ENCODE measurements around the gene CACNA2D3.

CACNA2D3 gene

DNA sequence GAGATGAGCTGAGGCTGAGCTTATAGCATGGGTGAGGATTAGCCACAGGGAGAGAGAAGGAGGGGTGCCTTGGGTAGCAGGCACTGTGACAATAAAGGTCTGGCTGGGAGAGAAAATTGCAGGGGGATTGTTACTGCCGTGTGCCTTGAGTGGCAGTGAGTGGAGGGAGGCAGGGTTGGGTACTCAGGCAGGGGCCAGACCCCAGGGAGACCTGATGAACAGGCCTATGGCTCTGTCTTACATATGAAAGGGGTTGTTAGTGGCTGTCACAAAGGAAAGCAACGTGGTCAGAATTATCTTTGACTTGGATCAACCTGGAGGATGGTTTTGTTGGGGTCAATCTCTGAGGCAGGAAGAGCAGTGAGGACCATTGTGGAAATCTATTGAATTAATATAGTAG is 721.0 kb downstream of the CACNA2D3 start:
- no peaks in the 10 kb centered on the region for H3K4me1 Mint-ChIP-seq (ENCODE audit: low read depth)
- H3K36me3 Mint-ChIP-seq = no peaks in the 10 kb centered on the region
- H3K27me3 Mint-ChIP-seq = peaks cover 12% of the 10 kb centered on the region
- H3K4me3 Mint-ChIP-seq = no peak overlapping the region
- H3K9me3 Mint-ChIP-seq (ENCODE audit: low read depth) = no peaks in the 10 kb centered on the region
- no peak overlapping the region for H3K27ac Mint-ChIP-seq

DNA sequence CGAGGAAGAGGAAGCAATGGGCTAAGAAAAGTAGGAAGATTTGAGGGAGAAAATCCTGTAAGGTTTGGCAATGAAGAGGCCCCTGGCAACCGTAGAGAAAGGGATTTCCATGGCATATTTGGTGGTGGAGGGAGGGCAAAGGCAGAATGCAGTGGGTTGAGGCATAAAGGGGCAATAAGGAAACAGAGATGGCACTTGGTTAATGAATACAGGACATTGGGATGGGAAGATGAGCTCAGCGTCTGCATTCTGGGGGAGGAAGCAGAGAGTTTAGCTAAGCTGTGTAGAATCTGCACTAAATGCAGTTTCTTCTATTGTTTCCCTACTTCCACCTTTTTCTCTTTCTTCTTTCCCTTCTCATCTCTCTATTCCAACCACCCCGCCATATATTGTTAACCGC is 721.9 kb downstream of the CACNA2D3 start:
- no peak overlapping the region for H3K4me3 Mint-ChIP-seq
- no peaks in the 10 kb centered on the region for H3K9me3 Mint-ChIP-seq (ENCODE audit: low read depth)
- peaks cover 12% of the 10 kb centered on the region for H3K27me3 Mint-ChIP-seq
- H3K4me1 Mint-ChIP-seq (ENCODE audit: low read depth) = no peaks in the 10 kb centered on the region
- no peak overlapping the region for H3K27ac Mint-ChIP-seq
- H3K36me3 Mint-ChIP-seq = no peaks in the 10 kb centered on the region

DNA sequence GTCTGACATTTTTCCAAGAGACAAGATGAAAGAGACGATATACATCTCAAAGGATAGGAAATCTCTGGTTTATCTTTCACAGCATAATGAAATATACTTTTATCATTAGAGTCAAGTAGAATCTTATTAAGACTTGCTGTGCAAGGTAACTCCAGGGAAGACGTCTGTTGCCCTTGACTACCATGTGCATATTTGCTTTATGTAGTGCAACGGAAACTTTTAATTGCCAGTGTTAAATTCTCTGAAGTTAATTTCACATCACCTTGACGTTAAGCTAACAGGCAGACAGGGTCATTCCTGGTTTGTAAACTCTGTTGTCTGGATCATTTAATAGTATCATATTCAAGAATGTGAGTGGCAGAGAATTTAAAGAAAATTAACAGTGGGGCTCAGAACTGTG is 722.7 kb downstream of the CACNA2D3 start:
- no peaks in the 10 kb centered on the region for H3K36me3 Mint-ChIP-seq
- no peak overlapping the region for H3K4me3 Mint-ChIP-seq
- no peaks in the 10 kb centered on the region for H3K4me1 Mint-ChIP-seq (ENCODE audit: low read depth)
- H3K27ac Mint-ChIP-seq = no peak overlapping the region
- H3K27me3 Mint-ChIP-seq = peaks cover 12% of the 10 kb centered on the region
- H3K9me3 Mint-ChIP-seq (ENCODE audit: low read depth) = no peaks in the 10 kb centered on the region

DNA sequence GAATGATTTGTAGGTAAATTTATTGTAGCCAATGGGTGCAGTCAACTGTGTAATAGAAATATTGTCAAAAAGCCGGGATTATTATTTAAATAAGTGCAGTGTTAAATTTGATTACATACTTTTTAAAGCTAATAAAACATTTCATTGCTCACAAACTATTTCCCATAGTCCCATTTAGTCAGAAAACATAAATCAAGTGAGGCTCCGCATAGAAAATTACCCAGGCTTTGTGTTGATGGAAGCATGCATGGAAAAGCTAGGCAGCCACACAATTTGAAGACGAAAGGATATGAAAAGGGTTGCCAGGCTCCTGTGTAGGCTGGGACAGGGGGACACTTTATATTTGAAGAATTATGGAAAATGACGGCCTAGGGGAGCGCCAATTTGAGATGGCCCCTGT is 723.2 kb downstream of the CACNA2D3 start:
- no peaks in the 10 kb centered on the region for H3K9me3 Mint-ChIP-seq (ENCODE audit: low read depth)
- H3K36me3 Mint-ChIP-seq = no peaks in the 10 kb centered on the region
- H3K27me3 Mint-ChIP-seq = peaks cover 12% of the 10 kb centered on the region
- H3K27ac Mint-ChIP-seq = no peak overlapping the region
- H3K4me1 Mint-ChIP-seq (ENCODE audit: low read depth) = no peaks in the 10 kb centered on the region
- no peak overlapping the region for H3K4me3 Mint-ChIP-seq

DNA sequence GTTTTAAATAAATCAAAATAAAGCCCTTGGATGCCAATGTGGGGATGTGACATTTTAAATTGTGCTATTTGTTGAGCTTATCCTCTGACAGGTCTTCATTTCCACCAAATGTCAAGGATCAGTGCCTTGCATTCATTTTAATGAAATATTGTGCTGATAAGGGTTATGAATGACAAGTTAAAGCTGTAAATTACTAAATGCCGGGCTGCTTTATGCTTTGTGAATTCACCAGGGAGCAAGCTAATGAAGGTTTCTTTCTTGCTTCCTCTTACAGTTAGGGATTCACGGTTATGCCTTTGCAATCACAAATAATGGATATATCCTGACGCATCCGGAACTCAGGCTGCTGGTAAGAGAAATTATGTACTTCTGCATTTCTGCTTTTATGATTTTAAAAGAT is 723.8 kb downstream of the CACNA2D3 start:
- H3K4me3 Mint-ChIP-seq = no peak overlapping the region
- H3K27ac Mint-ChIP-seq = no peak overlapping the region
- no peaks in the 10 kb centered on the region for H3K9me3 Mint-ChIP-seq (ENCODE audit: low read depth)
- H3K36me3 Mint-ChIP-seq = no peaks in the 10 kb centered on the region
- H3K27me3 Mint-ChIP-seq = peaks cover 12% of the 10 kb centered on the region
- no peaks in the 10 kb centered on the region for H3K4me1 Mint-ChIP-seq (ENCODE audit: low read depth)

DNA sequence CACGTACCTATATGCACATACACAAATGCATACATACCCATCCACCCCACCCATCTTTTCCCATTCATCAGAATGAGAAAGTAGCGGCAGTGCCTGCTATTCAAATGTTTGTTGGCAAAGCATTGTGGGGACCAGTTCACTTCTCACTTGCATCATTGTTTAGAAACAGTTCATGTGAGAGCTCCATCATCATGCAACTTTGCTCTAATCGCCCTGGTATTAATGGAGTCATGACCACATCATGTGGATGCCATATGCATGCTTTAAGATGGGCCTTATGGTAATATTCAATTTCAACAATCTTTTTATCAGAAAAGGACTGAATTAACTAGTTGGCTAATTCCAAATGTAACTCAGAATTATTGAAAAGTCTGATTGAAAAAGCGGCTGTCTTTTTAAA is 725.0 kb downstream of the CACNA2D3 start:
- Mint-ChIP-seq H3K4me1 (ENCODE audit: low read depth) (no peaks in the 10 kb centered on the region), H3K36me3 (no peaks in the 10 kb centered on the region), H3K27me3 (peaks cover 12% of the 10 kb centered on the region), H3K9me3 (ENCODE audit: low read depth) (no peaks in the 10 kb centered on the region), H3K4me3 (no peak overlapping the region), H3K27ac (no peak overlapping the region)

DNA sequence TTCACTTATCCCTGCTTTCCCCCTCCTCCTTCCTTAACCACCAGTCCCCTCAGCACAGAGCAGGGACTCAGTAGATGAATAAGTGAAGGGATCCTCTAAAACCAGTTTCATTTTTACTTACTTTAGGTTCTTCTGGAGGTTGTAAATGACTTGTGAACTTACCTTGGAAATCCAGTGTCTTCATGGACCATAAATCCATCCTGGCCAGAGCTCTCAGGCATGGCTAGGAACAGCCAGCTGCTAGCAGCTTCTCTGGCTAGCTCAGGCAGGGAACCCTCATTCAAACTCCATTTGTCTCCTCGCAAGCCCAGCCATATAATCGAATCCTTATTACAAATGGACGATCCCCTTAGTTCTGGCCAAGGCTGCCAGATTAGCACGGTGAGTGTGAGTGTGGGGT is 727.0 kb downstream of the CACNA2D3 start:
- Mint-ChIP-seq H3K4me1 (ENCODE audit: low read depth) (no peaks in the 10 kb centered on the region), H3K27me3 (peaks cover 8% of the 10 kb centered on the region), H3K27ac (no peak overlapping the region), H3K9me3 (ENCODE audit: low read depth) (no peaks in the 10 kb centered on the region), H3K4me3 (no peak overlapping the region), H3K36me3 (no peaks in the 10 kb centered on the region)

DNA sequence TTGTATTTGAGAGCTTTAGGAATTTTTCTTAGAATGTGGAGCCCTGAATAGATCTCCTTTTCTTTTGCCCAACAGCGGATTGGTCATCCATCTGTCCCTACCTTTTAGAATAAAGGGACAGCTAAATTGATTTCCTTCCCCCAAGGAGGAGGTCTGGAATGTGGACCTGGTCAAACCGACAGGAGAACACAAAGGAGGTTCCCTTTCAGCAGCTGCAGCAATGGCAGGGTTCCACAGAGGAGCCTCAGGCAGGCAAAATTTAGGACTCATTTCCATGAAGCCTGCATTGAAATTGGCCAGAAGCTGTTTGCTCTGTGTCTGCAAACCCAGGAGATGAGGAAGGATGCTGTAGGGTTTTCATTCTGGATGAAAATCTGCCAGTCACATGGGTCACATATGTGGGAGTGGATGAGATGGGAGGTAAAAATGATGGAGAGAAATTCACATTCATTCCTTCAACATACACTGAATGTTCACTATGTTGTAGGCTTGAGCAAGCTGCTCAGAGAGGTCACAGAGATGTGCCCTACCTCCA is 728.2 kb downstream of the CACNA2D3 start:
- Mint-ChIP-seq H3K4me3 (no peak overlapping the region), H3K27ac (no peak overlapping the region), H3K36me3 (no peaks in the 10 kb centered on the region), H3K4me1 (ENCODE audit: low read depth) (no peaks in the 10 kb centered on the region), H3K9me3 (ENCODE audit: low read depth) (no peaks in the 10 kb centered on the region), H3K27me3 (peaks cover 7% of the 10 kb centered on the region)

DNA sequence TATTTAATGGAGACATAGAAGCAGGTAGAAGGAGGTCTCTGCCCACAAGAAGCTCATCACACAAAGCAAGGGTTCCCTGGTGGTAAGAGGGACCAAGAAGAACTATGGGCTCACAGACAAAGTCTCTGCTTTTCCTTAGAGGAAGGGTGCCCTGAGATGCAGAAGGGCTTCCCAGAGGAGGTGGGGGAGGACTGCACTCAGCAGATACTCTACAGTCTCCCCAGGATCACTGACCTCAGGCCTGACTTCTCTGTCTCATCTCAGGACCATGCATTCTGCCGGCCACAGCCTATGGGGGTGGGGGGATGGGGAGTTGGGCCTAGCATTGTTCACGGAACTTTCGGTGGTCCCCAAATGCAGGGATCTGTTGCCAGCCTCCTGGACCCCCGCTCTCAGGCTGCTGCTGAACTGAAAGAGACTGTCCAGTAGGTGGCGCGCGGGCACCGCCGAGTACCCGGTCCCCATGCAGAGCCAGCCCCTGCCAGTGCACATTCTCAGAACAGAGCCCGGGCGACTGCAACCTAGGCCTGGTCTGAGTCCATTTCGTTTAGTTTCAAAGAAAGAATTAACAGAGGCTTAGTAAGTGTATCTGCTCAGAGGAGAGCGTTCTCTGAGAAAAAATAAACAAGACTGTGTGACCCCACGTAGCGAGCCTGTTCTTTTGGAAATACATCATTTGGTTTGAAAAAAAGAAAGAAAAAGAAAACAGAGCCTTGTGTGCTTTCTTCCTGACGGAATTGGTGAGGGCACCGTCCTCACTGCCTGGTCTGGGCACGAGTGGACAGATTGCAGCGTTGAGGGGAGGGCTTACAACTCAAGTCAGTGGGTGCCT is 731.4 kb downstream of the CACNA2D3 start:
- Mint-ChIP-seq H3K4me3 (no peak overlapping the region), H3K27ac (no peak overlapping the region), H3K36me3 (no peaks in the 10 kb centered on the region), H3K27me3 (peaks cover 7% of the 10 kb centered on the region), H3K4me1 (ENCODE audit: low read depth) (no peaks in the 10 kb centered on the region), H3K9me3 (ENCODE audit: low read depth) (no peaks in the 10 kb centered on the region)

DNA sequence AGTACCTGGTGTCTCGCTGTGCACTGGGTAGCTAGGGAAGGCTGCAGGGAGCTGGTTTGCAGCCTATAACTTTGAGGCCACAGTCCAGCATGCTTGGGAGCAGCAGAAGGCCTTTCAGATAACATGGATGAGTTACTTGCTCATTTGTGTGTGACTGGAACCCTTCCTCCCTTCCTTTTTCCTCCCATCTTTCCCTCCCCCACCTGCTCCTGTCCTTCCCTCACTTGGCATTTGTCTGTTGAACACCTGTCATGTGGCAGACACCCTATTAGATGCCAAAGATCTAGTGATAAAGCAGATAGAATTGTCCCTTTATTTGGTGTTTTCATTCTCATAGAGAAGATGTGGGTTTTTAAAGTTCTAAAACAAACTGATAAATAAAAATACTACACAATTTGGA is 733.9 kb downstream of the CACNA2D3 start:
- Mint-ChIP-seq H3K9me3 (ENCODE audit: low read depth) (no peaks in the 10 kb centered on the region), H3K27ac (no peak overlapping the region), H3K36me3 (no peaks in the 10 kb centered on the region), H3K4me1 (ENCODE audit: low read depth) (no peaks in the 10 kb centered on the region), H3K4me3 (no peak overlapping the region), H3K27me3 (peaks cover 7% of the 10 kb centered on the region)

DNA sequence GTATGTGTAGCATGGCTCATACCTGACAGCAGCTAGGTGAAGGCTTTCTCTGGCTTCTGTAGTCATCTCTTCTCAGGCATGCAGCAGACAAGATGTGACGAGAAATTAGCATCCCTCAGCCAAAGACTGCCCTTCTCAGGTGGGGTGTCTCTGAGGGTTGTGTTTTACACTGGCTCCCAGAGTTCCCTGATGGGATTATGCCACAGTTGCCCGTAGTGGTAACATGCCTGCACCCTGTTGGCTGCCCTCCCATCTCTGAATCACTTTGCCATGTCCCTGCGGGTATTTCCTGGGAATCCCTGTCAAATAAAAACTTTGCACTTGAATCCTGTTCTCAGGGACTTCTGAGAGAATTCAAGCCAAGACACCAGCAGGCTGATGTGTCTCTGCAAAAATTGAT is 735.0 kb downstream of the CACNA2D3 start:
- Mint-ChIP-seq H3K4me1 (ENCODE audit: low read depth) (no peaks in the 10 kb centered on the region), H3K9me3 (ENCODE audit: low read depth) (no peaks in the 10 kb centered on the region), H3K27ac (no peak overlapping the region), H3K36me3 (no peaks in the 10 kb centered on the region), H3K27me3 (peaks cover 7% of the 10 kb centered on the region), H3K4me3 (no peak overlapping the region)

DNA sequence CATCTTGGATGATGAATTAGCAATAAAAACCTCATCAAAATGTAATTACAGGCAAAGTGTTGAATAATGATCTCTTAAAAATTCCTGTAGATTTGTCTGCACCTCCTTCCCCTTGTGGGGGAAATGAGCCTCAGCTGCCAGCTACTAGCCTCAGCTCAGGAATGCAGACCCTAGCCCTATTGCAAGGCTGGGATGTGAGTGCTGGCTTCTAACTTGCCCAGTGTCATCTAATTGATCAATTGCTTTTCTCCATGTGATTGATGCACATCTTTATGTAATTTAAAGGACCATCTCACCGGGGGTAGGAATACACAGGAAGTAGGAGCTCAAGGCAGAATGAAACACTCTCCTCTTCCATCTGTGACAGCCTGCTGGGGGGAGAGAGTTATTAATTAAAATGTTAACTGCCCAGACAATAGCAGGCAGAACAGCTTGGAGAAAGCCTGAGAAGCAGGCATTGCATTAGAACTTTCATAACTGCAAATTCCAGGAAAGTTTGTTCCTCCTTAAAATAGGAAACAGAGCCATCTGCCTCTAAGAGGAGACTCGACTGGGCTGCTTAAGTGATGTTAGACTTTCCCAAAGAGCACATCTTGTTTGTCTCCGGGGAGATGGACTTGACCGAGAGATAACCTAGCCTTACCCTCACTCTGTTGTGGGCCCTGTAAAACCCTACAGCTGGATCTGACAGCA is 735.9 kb downstream of the CACNA2D3 start:
- no peaks in the 10 kb centered on the region for H3K27me3 Mint-ChIP-seq
- no peaks in the 10 kb centered on the region for H3K9me3 Mint-ChIP-seq (ENCODE audit: low read depth)
- no peak overlapping the region for H3K27ac Mint-ChIP-seq
- H3K36me3 Mint-ChIP-seq = no peaks in the 10 kb centered on the region
- H3K4me3 Mint-ChIP-seq = no peak overlapping the region
- H3K4me1 Mint-ChIP-seq (ENCODE audit: low read depth) = no peaks in the 10 kb centered on the region

DNA sequence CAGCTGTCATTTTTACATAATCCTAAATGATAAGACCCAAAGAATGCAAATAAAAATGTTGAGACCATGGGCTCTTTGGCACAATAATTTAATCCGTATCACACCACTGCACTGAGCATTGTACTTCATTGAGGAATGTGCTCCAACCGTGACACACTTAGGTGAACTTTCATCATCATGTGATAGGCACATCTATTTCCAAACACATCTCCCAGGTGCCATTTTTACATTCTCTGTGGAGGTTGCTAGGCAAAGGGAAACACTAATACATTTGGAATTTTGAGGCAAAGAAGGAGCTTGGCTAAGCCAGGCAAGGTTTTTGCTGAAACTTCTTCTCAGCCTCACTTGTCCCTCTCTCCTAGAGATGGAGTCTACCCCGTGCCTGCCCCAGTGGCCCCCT is 736.8 kb downstream of the CACNA2D3 start:
- H3K27me3 Mint-ChIP-seq = no peaks in the 10 kb centered on the region
- no peak overlapping the region for H3K27ac Mint-ChIP-seq
- H3K9me3 Mint-ChIP-seq (ENCODE audit: low read depth) = no peaks in the 10 kb centered on the region
- H3K36me3 Mint-ChIP-seq = no peaks in the 10 kb centered on the region
- H3K4me3 Mint-ChIP-seq = no peak overlapping the region
- no peaks in the 10 kb centered on the region for H3K4me1 Mint-ChIP-seq (ENCODE audit: low read depth)

DNA sequence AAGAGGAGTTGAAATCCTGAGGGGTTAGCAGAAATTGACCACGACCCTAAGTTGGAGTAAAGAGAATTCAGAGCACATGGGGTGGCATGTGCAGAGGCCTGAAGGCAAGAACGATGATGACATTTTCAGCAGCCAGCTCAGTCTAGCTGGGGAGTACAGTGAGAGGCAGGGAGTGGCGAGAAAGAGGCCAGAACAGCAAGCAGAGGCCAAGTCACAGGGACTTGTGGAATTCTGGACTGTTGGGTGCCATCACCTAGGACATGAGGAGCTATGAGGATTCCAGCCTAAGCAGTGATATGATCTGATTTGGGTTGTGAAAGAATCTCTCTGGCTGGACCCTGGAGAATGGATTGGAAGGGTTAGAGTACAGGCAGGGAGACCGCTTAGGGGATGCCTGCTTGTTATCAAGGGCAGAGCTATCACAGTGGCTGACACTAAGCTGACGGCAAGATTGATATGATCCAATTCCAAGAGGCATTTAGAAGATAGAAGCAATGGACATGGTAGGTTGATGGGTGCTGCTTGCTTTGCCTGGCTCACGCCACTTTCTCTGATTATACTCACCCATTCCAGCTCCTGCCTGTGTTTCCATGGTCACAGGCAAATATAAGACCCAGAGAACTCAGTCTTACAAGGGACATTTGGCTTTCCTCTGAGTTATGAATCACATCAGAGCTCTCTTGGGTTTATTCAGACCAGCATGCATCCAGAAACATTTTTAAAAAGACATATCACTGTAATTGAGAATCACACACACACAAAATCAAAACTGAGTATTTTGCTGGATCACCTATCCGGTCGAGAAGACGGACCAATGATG is 739.1 kb downstream of the CACNA2D3 start:
- H3K27ac Mint-ChIP-seq = no peak overlapping the region
- no peaks in the 10 kb centered on the region for H3K4me1 Mint-ChIP-seq (ENCODE audit: low read depth)
- no peaks in the 10 kb centered on the region for H3K9me3 Mint-ChIP-seq (ENCODE audit: low read depth)
- no peaks in the 10 kb centered on the region for H3K27me3 Mint-ChIP-seq
- H3K4me3 Mint-ChIP-seq = no peak overlapping the region
- H3K36me3 Mint-ChIP-seq = no peaks in the 10 kb centered on the region

DNA sequence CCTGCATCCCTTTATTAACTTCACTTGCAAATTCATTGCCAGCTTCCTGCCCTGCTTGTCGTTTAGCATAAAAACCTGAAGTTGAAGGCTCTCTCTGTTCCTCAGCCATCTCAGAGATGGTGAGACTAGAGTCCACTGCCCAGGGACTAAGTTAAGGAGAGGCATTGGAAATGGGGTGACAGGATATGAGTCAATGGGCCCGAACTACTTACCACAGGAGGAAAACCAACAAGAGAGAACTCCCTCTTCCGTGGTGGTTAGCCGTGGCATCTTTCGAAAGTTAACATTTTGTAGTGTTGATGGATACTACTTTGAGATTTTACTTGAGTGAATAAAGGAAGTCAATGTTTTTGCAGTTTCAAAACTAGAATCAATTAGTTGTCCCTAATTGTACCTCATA is 740.2 kb downstream of the CACNA2D3 start:
- H3K4me1 Mint-ChIP-seq (ENCODE audit: low read depth) = no peaks in the 10 kb centered on the region

More for the DNA sequence above, 740.2 kb downstream of the CACNA2D3 start:
- H3K27me3 Mint-ChIP-seq = no peaks in the 10 kb centered on the region
- no peaks in the 10 kb centered on the region for H3K9me3 Mint-ChIP-seq (ENCODE audit: low read depth)
- no peak overlapping the region for H3K27ac Mint-ChIP-seq
- H3K4me3 Mint-ChIP-seq = no peak overlapping the region
- no peaks in the 10 kb centered on the region for H3K36me3 Mint-ChIP-seq
